ENCODE data around the gene KDM2B. TPM values are rescaled to one million over a fixed set of nuclear protein-coding genes. Genes with fewer than 3 reads are reported as not detected.
"Not testable (repeated sequence)": the region's sequence is repeated elsewhere in the genome, so short reads cannot be mapped to it uniquely, and the experiment has no call there.

Gene KDM2B
- total RNA-seq, 1 experiment from 2014 or later = 37.2 TPM

DNA sequence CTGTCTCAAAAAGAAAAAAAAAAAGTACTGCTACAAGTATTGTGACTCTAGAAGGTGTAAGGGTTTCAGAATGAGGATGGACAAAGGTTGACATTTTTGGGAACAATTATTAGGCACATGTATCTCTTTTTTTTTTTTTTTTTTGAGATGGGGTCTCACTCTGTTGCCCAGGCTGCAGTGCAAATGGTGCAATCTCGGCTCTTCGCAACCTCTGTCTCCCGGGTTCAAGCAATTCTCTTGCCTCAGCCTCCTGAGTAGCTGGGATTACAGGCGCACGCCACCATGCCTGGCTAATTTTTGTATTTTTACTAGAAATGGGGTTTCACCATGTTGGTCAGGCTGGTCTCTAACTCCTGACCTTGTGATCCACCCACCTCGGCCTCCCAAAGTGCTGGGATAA, 195.9 kb downstream of the KDM2B start:
- DNase-seq (ENCODE audit: low spot score) = not testable (repeated sequence)

GRCh38 chr12:121383601-121384021, 197.2 kb downstream of the KDM2B start:
- no peak for DNase-seq (ENCODE audit: low spot score)

- DNase-seq (ENCODE audit: low spot score) = no peak
Measured at GRCh38 chr12:121379945-121380344, 200.9 kb downstream of the KDM2B start.

Other genes starting within 250 kb of the KDM2B start
- gene ANAPC5, start 228.6 kb downstream of the KDM2B start, total RNA-seq (2014; rRNA removed; shearing (Covaris generic)) = 124 and 132 TPM in 2 replicates
- gene RNF34, start 180.9 kb downstream of the KDM2B start, total RNA-seq (2014; rRNA removed; shearing (Covaris generic)) = 62.3 and 76.7 TPM in 2 replicates
- 10.4 and 13.2 TPM in 2 replicates for gene ORAI1, start 45.5 kb upstream of the KDM2B start, total RNA-seq (2014; rRNA removed; shearing (Covaris generic))
- gene MORN3, start 88.6 kb upstream of the KDM2B start, total RNA-seq (2014; rRNA removed; shearing (Covaris generic)) = 0.02 and 1.5 TPM in 2 replicates
- gene TMEM120B, start 131.7 kb upstream of the KDM2B start, total RNA-seq (2014; rRNA removed; shearing (Covaris generic)) = 4.6 and 5.5 TPM in 2 replicates
- gene RHOF, start 212.7 kb upstream of the KDM2B start, total RNA-seq (2014; rRNA removed; shearing (Covaris generic)) = 1.8 and 2.7 TPM in 2 replicates
- gene SETD1B, start 223.0 kb upstream of the KDM2B start, total RNA-seq (2014; rRNA removed; shearing (Covaris generic)) = 1.9 and 2.4 TPM in 2 replicates

All from A172 (cell line).